B cell (primary cell): ENCODE data around the gene GNGT2. TPM values are rescaled to one million over a fixed set of nuclear protein-coding genes. Genes with fewer than 3 reads are reported as not detected.

Experiments used
- ATAC-seq: fragments of 200-7000 bp; cut with Tn5 transposase; one replicate; pipeline ENCODE4 v1.10.0; 2021; ENCODE audit warnings: low read depth, mild to moderate bottlenecking, moderate number of reproducible peaks, moderate library complexity
- CTCF ChIA-PET: fragments of 350-600 bp; sonication (Branson Sonifier 250); formaldehyde crosslinking; loops from one replicate; lab custom pipeline; 2021; ENCODE audit warnings: antibody characterized with exemption, inconsistent platforms; lab: Charles Lee
- POLR2A ChIA-PET: fragments of 350-600 bp; sonication (Branson Sonifier 250); formaldehyde crosslinking; loops from one replicate; lab custom pipeline; 2021; ENCODE audit warnings: antibody characterized with exemption; lab: Charles Lee
- DNase-seq: peaks from one replicate; pipeline ENCODE4 v3.0.0; 2013
- H2AFZ ChIP-seq: 2 replicates; pipeline ENCODE4 v1.6.1; 2012; ENCODE audit warnings: mild to moderate bottlenecking, low read depth, low read length; ENCODE audit not compliant: insufficient read depth, poor library complexity, severe bottlenecking
- H3K27ac ChIP-seq, 2 donors: 1 replicate in 1 of 2; 2 replicates in 1 of 2; pipeline ENCODE4 v1.5.1; 2012 to 2013; ENCODE audit warnings: low read length in 2 of 2, mild to moderate bottlenecking in 2 of 2, moderate library complexity in 1 of 2
- H3K27me3 ChIP-seq, 4 experiments: fragments of 200-600 bp in 1 of 4; sonication (generic) in 1 of 4; replicated peaks in 1 of 4; 1 replicate in 2 of 4; 2 replicates in 2 of 4; pipeline versions ENCODE4 v1.6.1 to v1.7.0; 2013 to 2016; ENCODE audit warnings: low read length in 3 of 4, mild to moderate bottlenecking in 2 of 4, mixed read lengths in 1 of 4, moderate library complexity in 1 of 4; ENCODE audit not compliant: insufficient read depth in 4 of 4, control insufficient read depth in 3 of 4; ENCODE audit errors: control extremely low read depth in 1 of 4
- H3K36me3 ChIP-seq, 2 experiments: replicated peaks in 1 of 2; 1 replicate in 1 of 2; 2 replicates in 1 of 2; pipeline versions ENCODE4 v1.6.1 to v1.7.1; 2013; ENCODE audit warnings: low read length in 1 of 2; ENCODE audit not compliant: insufficient read depth in 2 of 2, control insufficient read depth in 1 of 2; ENCODE audit errors: control extremely low read depth in 1 of 2, extremely low read depth in 1 of 2
- H3K4me1 ChIP-seq, 2 donors: fragments of 200-600 bp in 1 of 2; sonication (generic) in 1 of 2; 1 replicate in 1 of 2; 2 replicates in 1 of 2; pipeline versions ENCODE4 v1.5.1 to v1.6.1; 2013 to 2017; ENCODE audit warnings: low read length in 2 of 2; ENCODE audit not compliant: control insufficient read depth in 2 of 2, insufficient read depth in 2 of 2
- H3K4me2 ChIP-seq: replicated peaks from 2 replicates; pipeline ENCODE3; 2012; ENCODE audit warnings: mild to moderate bottlenecking, low read depth, low read length; ENCODE audit not compliant: poor library complexity, severe bottlenecking
- H3K4me3 ChIP-seq, 5 experiments: fragments of 200-600 bp in 1 of 5; sonication (generic) in 1 of 5; 1 replicate in 3 of 5; 2 replicates in 2 of 5; pipeline versions ENCODE4 v1.5.1 to v1.7.0; 2011 to 2016; ENCODE audit warnings: low read length in 4 of 5, mild to moderate bottlenecking in 4 of 5, low read depth in 2 of 5, control low read depth in 1 of 5, moderate library complexity in 1 of 5; ENCODE audit not compliant: insufficient read depth in 1 of 5; ENCODE audit errors: control extremely low read depth in 1 of 5, extremely low read depth in 1 of 5
- H3K79me2 ChIP-seq: fragments of 200-600 bp; sonication (generic); one replicate; pipeline ENCODE4 v1.6.0; 2016; ENCODE audit warnings: low read length; ENCODE audit not compliant: control insufficient read depth, insufficient read depth
- H3K9ac ChIP-seq: fragments of 200-600 bp; sonication (generic); 2 replicates; pipeline ENCODE4 v1.6.1; 2017; ENCODE audit warnings: mild to moderate bottlenecking, low read length, moderate library complexity
- H3K9me3 ChIP-seq, 3 donors: one replicate each; pipeline versions ENCODE4 v1.6.1 to v1.7.1; 2013; ENCODE audit warnings: low read length in 2 of 3; ENCODE audit not compliant: control insufficient read depth in 2 of 3, insufficient read depth in 1 of 3; ENCODE audit errors: control extremely low read depth in 1 of 3
- H4K20me1 ChIP-seq: 2 replicates; pipeline ENCODE4 v1.6.0; 2012; ENCODE audit warnings: mild to moderate bottlenecking, low read length; ENCODE audit not compliant: insufficient read depth, control insufficient read depth, poor library complexity, severe bottlenecking
- H3K27ac Mint-ChIP-seq: one replicate; pipeline ENCODE4 v1.8.0; 2021; ENCODE audit warnings: mixed read lengths
- H3K27me3 Mint-ChIP-seq: one replicate; pipeline ENCODE4 v1.8.0; 2021; ENCODE audit warnings: mixed read lengths
- H3K4me1 Mint-ChIP-seq: one replicate; pipeline ENCODE4 v1.8.0; 2021; ENCODE audit warnings: mixed read lengths
- H3K4me3 Mint-ChIP-seq: one replicate; pipeline ENCODE4 v1.8.0; 2021; ENCODE audit warnings: mixed read lengths
- H3K9me3 Mint-ChIP-seq: one replicate; pipeline ENCODE4 v1.8.0; 2022; ENCODE audit warnings: mixed read lengths; ENCODE audit not compliant: insufficient read depth
- CTCF ChIP-seq: fragments of 200-600 bp; IDR thresholded peaks from one replicate; pipeline ENCODE4 v1.8.0; 2022; ENCODE audit warnings: antibody characterized with exemption, mild to moderate bottlenecking
- EZH2 ChIP-seq: IDR thresholded peaks from 2 replicates; pipeline ENCODE4 v1.6.1; 2012; ENCODE audit warnings: borderline replicate concordance, low read depth, mild to moderate bottlenecking, moderate library complexity, low read length; ENCODE audit not compliant: insufficient read depth, poor library complexity, severe bottlenecking
- WGBS: methylation state at CpG from one replicate; pipeline ENCODE4 v1.1.5; 2013; ENCODE audit warnings: missing lambda C conversion rate; ENCODE audit not compliant: insufficient coverage; 5-methylcytosine and 5-hydroxymethylcytosine counted together
- intact Hi-C: fragments of 100-400 bp; cut with micrococcal nuclease; formaldehyde crosslinking; loops from one replicate; pipeline ENCODE4 v1.10.0; 2022
- polyA plus RNA-seq: library from polyadenylated mRNA; depleted of rRNA; stranded (reverse); fragments of >200 nt; gene quantifications from 2 replicates; pipeline ENCODE4 v1.2.3, GENCODE V29; 2012
- total RNA-seq, 2 donors: library from RNA; stranded (reverse); fragments of 120-200 nt in 1 of 2; gene quantifications; 1 replicate in 1 of 2; 2 replicates in 1 of 2; pipeline versions ENCODE4 v1.2.3 to v1.2.4, GENCODE V29; 2013 to 2022

Gene GNGT2
- total and polyA plus RNA-seq, 2 donors (not counting 1 experiment from before 2014, with no cell fraction given), result 5.1 to 11.1 TPM

DNA sequence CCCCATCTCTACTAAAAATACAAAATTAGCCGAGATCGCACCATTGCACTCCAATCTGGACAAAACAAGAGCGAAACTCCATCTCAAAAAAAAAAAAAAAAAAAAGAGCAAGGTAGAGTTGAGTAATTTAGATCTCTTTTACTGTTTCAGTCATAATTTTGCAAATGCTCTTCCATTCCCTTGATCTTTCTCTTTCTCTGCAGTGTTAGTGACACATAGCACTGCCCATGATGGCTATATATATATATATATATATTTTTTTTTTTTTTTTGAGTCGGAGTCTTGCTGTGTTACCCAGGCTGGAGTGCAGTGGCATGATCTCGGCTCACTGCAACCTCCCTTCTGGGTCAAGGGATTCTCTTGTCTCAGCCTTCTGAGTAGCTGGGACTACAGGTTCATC lies 32.4 kb upstream of the GNGT2 start:
- no peaks in the 10 kb centered on the region for H3K9me3 ChIP-seq
- ChIA-PET POLR2A (interaction anchor here (0.7 kb wide), 1 partner anchor 121 kb away, joined by 7 read pairs; no protein-coding TSS in a partner anchor), CTCF (interaction anchor here (0.7 to 1.4 kb wide), 3 partner anchors 9 to 48 kb away, joined by 3 read pairs; no protein-coding TSS in a partner anchor)
- no peak overlapping the region for H3K4me3 ChIP-seq
- H2AFZ ChIP-seq, result no peak overlapping the region
- no peak overlapping the region for H3K4me2 ChIP-seq
- H3K27ac ChIP-seq, result no peak overlapping the region
- no peaks in the 10 kb centered on the region for H3K4me1 Mint-ChIP-seq
- intact Hi-C loops, result no loop called here
- ATAC-seq (no peak), DNase-seq (no peak)
- peaks cover 0 to 4% (median 0%) of the 10 kb centered on the region in 4 experiments for H3K27me3 ChIP-seq
- peaks cover 26% of the 10 kb centered on the region for H3K27me3 Mint-ChIP-seq
- no peak overlapping the region for H3K4me3 Mint-ChIP-seq
- WGBS, result 86% methylated on average over 1 of the region's 5 CpGs
- no peaks in the 10 kb centered on the region for H4K20me1 ChIP-seq
- H3K79me2 ChIP-seq, result no peaks in the 10 kb centered on the region
- no peaks in the 10 kb centered on the region for H3K4me1 ChIP-seq
- H3K36me3 ChIP-seq, result no peaks in the 10 kb centered on the region
- no peak overlapping the region for H3K9ac ChIP-seq
- no peaks in the 10 kb centered on the region for H3K9me3 Mint-ChIP-seq
- H3K27ac Mint-ChIP-seq, result no peak overlapping the region
- TF ChIP-seq EZH2, result no peak

DNA sequence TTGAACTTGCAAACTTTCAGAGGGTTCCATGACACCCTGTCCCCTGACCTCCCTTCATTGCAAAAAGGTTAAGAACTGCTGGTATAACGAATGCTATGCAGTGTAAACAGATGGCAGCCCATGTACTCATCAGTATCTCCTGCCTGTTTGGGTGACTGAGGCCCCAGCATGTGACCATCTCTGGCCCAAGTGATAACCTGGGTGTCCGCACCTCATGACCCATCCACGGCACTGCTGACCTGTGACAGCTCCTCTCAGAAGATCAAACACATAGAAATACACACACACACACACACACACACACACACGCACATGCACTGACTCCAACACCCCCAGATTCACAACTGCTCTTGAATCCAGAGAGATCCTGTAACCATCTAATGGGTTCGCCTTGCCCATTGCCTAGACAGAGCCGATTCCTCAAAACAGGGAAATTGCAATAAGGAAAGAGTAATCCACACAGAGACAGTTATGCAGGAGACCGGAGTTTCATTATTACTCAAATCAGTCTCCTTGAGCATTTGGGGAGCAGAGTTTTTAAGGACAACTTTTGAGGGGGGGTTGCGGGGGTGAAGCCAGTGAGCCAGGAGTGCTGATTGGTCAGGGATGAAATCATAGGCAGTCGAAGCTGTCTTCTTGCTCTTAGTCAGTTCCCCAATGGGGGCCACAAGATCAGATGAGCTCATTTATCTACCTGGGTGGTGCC lies 31.5 kb upstream of the GNGT2 start:
- H3K4me1 Mint-ChIP-seq, result no peaks in the 10 kb centered on the region
- no peak overlapping the region for H3K27ac Mint-ChIP-seq
- H3K27me3 ChIP-seq, result peaks cover 0 to 4% (median 0%) of the 10 kb centered on the region in 4 experiments
- TF ChIP-seq CTCF (no peak), EZH2 (no peak)
- H3K79me2 ChIP-seq, result no peaks in the 10 kb centered on the region
- intact Hi-C loops, result no loop called here
- ATAC-seq (no peak), DNase-seq (no peak)
- H3K4me3 ChIP-seq, result no peak overlapping the region
- no peaks in the 10 kb centered on the region for H3K9me3 ChIP-seq
- no peaks in the 10 kb centered on the region for H3K9me3 Mint-ChIP-seq
- ChIA-PET CTCF (interaction anchor here (0.7 kb wide), 1 partner anchor 49 kb away, joined by 3 read pairs; no protein-coding TSS in a partner anchor), POLR2A (no interaction called here)
- 81% methylated on average over 7 of the region's 9 CpGs for WGBS
- H3K4me2 ChIP-seq, result no peak overlapping the region
- no peaks in the 10 kb centered on the region for H4K20me1 ChIP-seq
- no peak overlapping the region for H2AFZ ChIP-seq
- no peak overlapping the region for H3K4me3 Mint-ChIP-seq
- no peaks in the 10 kb centered on the region for H3K36me3 ChIP-seq
- no peak overlapping the region for H3K27ac ChIP-seq
- H3K27me3 Mint-ChIP-seq, result peaks cover 25% of the 10 kb centered on the region
- no peaks in the 10 kb centered on the region for H3K4me1 ChIP-seq
- H3K9ac ChIP-seq, result no peak overlapping the region
